Esophagus muscularis mucosa (tissue), 4 donors: ENCODE results near the gene NXN. TPM values are rescaled to one million over a fixed set of nuclear protein-coding genes. Genes with fewer than 3 reads are reported as not detected.

Source experiments
- DNase-seq: peaks from one replicate; pipeline ENCODE4 v3.0.0-alpha.2; 2017; ENCODE audit errors: extremely low spot score
- H3K27ac ChIP-seq, 4 donors: fragments of 200-600 bp; sonication (generic); replicated peaks in 1 of 4; 1 replicate in 3 of 4; 2 replicates in 1 of 4; pipeline ENCODE4 v1.5.1; 2016 to 2019; ENCODE audit warnings: mild to moderate bottlenecking in 1 of 4
- H3K27me3 ChIP-seq, 4 donors: fragments of 200-600 bp; sonication (generic); one replicate each; pipeline versions ENCODE4 v1.5.1 to v1.6.0; 2016 to 2019
- H3K36me3 ChIP-seq, 4 donors: fragments of 200-600 bp; sonication (generic); one replicate each; pipeline ENCODE4 v1.5.1; 2016 to 2019
- H3K4me1 ChIP-seq, 4 donors: fragments of 200-600 bp; sonication (generic); one replicate each; pipeline ENCODE4 v1.5.1; 2016 to 2019
- H3K4me3 ChIP-seq, 4 donors: fragments of 200-600 bp; sonication (generic); 1 replicate in 2 of 4; 2 replicates in 2 of 4; pipeline ENCODE4 v1.5.1; 2016 to 2019; ENCODE audit warnings: mild to moderate bottlenecking in 4 of 4, moderate library complexity in 1 of 4
- H3K9me3 ChIP-seq, 4 donors: fragments of 200-600 bp; sonication (generic); 1 replicate in 3 of 4; 2 replicates in 1 of 4; pipeline ENCODE4 v1.5.1; 2016 to 2019
- CTCF ChIP-seq, 3 experiments: fragments of 200-600 bp in 2 of 3; fragments of 450-650 bp in 1 of 3; sonication (generic) in 2 of 3; IDR thresholded peaks; one replicate each; pipeline ENCODE4 v1.5.1; 2017 to 2019; ENCODE audit warnings: antibody characterized with exemption in 3 of 3, mild to moderate bottlenecking in 2 of 3, moderate library complexity in 1 of 3
- EP300 ChIP-seq: sonication (generic); formaldehyde crosslinking; IDR thresholded peaks from one replicate; pipeline ENCODE4 v1.6.1; 2017; ENCODE audit warnings: antibody characterized with exemption
- POLR2A ChIP-seq: fragments of 450-650 bp; IDR thresholded peaks from one replicate; pipeline ENCODE4 v1.6.1; 2017; ENCODE audit warnings: antibody characterized with exemption, moderate library complexity, mild to moderate bottlenecking, low read depth
- POLR2AphosphoS5 ChIP-seq, 2 donors: sonication (generic); formaldehyde crosslinking; IDR thresholded peaks; one replicate each; pipeline ENCODE4 v1.6.1; 2017; ENCODE audit warnings: antibody characterized with exemption in 2 of 2
- WGBS: methylation state at CpG from one replicate; pipeline ENCODE4 v1.1.5; 2018; 5-methylcytosine and 5-hydroxymethylcytosine counted together
- intact Hi-C: fragments of 100-400 bp; cut with DNase I; formaldehyde crosslinking; loops from one replicate; pipeline ENCODE4 v1.15.1; 2023
- total RNA-seq, 4 donors: library from RNA; depleted of rRNA; stranded (reverse); fragments of >200 nt; gene quantifications; one replicate each; pipeline versions ENCODE4 v1.1.0 to v1.2.1, GENCODE V29; 2016

NXN gene
- total RNA-seq, 4 donors from 2014 or later: 37.0 to 65.6 (median 49.8) TPM

- Histone ChIP-seq H3K4me1 (peaks cover 23 to 47% (median 42%) of the 10 kb centered on the region in 4 donors), H3K27ac (no peak overlapping the region)
- intact Hi-C loops: no loop called here
Observed at GRCh38 chr17:1011138-1011537, 31.6 kb upstream of the NXN start.

GRCh38 chr17:1010586-1010985 lies 31.0 kb upstream of the NXN start:
- Histone ChIP-seq H3K36me3 (peaks cover 37 to 75% (median 67%) of the 10 kb centered on the region in 4 donors), H3K4me1 (peaks cover 28 to 52% (median 47%) of the 10 kb centered on the region in 4 donors), H3K9me3 (no peaks in the 10 kb centered on the region), H3K27ac (peak overlapping the region; percentile 20 to 79 (median 48)), H3K4me3 (no peak overlapping the region), H3K27me3 (no peaks in the 10 kb centered on the region)
- no peak for DNase-seq
- TF ChIP-seq POLR2A (no peak), CTCF (IDR thresholded peaks at IDR 0.05) (no peak), EP300 (no peak), POLR2AphosphoS5 (IDR thresholded peaks at IDR 0.05) (no peak)
- intact Hi-C loops: no loop called here
- no CpG with 5 or more reads among the region's 14 CpGs for WGBS

More at GRCh38 chr17:1011138-1011537, 31.6 kb upstream of the NXN start:
- H3K36me3 ChIP-seq: peaks cover 37 to 70% (median 66%) of the 10 kb centered on the region in 4 donors
- no peak for TF ChIP-seq POLR2A
- no peak for TF ChIP-seq POLR2AphosphoS5 (IDR thresholded peaks at IDR 0.05)
- TF ChIP-seq CTCF (IDR thresholded peaks at IDR 0.05): no peak
- no peak for TF ChIP-seq EP300
- WGBS: 78% methylated on average over 9 of the region's 10 CpGs
- no peak overlapping the region for H3K4me3 ChIP-seq
- DNase-seq: no peak
- no peaks in the 10 kb centered on the region for H3K9me3 ChIP-seq
- no peaks in the 10 kb centered on the region for H3K27me3 ChIP-seq

GRCh38 chr17:1010086-1010450 lies 30.5 kb upstream of the NXN start:
- Histone ChIP-seq H3K36me3 (peaks cover 37 to 78% (median 66%) of the 10 kb centered on the region in 4 donors), H3K9me3 (no peaks in the 10 kb centered on the region), H3K4me1 (peaks cover 33 to 57% (median 52%) of the 10 kb centered on the region in 4 donors), H3K27me3 (no peaks in the 10 kb centered on the region), H3K4me3 (no peak overlapping the region), H3K27ac (peak overlapping the region; percentile 25 to 80 (median 75))
- WGBS: 89% methylated on average over 10 of the region's 10 CpGs
- intact Hi-C loops: no loop called here
- TF ChIP-seq EP300 (no peak), POLR2AphosphoS5 (IDR thresholded peaks at IDR 0.05) (no peak), POLR2A (no peak), CTCF (IDR thresholded peaks at IDR 0.05) (no peak)
- DNase-seq: no peak

- TF ChIP-seq POLR2AphosphoS5 (IDR thresholded peaks at IDR 0.05) (no peak), POLR2A (no peak), EP300 (no peak), CTCF (IDR thresholded peaks at IDR 0.05) (no peak)
- Histone ChIP-seq H3K27me3 (no peaks in the 10 kb centered on the region), H3K36me3 (peaks cover 37 to 85% (median 68%) of the 10 kb centered on the region in 4 donors), H3K4me1 (peaks cover 40 to 63% (median 59%) of the 10 kb centered on the region in 4 donors), H3K4me3 (no peak overlapping the region), H3K9me3 (no peaks in the 10 kb centered on the region), H3K27ac (peak overlapping the region; percentile 71 to 80 (median 76))
- 76% methylated on average over 14 of the region's 19 CpGs for WGBS
- DNase-seq: no peak
- intact Hi-C loops: no loop called here
Observed at GRCh38 chr17:1009229-1010085, 29.9 kb upstream of the NXN start.
